Lower leg skin (tissue), 3 donors: ENCODE measurements around the gene GPX5.
"Not testable (repeated sequence)": the region's sequence is repeated elsewhere in the genome, so short reads cannot be mapped to it uniquely, and the experiment has no call there.

Experiments used
- POLR2A ChIP-seq, 2 donors: fragments of 450-650 bp; IDR thresholded peaks; one replicate each; pipeline ENCODE4 v1.6.1; 2016 to 2017; ENCODE audit warnings: antibody characterized with exemption in 2 of 2, mild to moderate bottlenecking in 1 of 2, moderate library complexity in 1 of 2
- TF ChIP-seq, protein P1 (sequence below), 3 donors: fragments of 450-650 bp; IDR thresholded peaks; one replicate each; pipeline ENCODE4 v1.5.1; 2016; ENCODE audit warnings: antibody characterized with exemption in 3 of 3, mild to moderate bottlenecking in 3 of 3, moderate library complexity in 2 of 3

- TF ChIP-seq POLR2A (IDR thresholded peaks at IDR 0.05): not testable (repeated sequence)
- TF ChIP-seq, protein P1, sequence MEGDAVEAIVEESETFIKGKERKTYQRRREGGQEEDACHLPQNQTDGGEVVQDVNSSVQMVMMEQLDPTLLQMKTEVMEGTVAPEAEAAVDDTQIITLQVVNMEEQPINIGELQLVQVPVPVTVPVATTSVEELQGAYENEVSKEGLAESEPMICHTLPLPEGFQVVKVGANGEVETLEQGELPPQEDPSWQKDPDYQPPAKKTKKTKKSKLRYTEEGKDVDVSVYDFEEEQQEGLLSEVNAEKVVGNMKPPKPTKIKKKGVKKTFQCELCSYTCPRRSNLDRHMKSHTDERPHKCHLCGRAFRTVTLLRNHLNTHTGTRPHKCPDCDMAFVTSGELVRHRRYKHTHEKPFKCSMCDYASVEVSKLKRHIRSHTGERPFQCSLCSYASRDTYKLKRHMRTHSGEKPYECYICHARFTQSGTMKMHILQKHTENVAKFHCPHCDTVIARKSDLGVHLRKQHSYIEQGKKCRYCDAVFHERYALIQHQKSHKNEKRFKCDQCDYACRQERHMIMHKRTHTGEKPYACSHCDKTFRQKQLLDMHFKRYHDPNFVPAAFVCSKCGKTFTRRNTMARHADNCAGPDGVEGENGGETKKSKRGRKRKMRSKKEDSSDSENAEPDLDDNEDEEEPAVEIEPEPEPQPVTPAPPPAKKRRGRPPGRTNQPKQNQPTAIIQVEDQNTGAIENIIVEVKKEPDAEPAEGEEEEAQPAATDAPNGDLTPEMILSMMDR (IDR thresholded peaks at IDR 0.05): not testable (repeated sequence)
These were observed 23.5 kb upstream of the GPX5 start for GRCh38 chr6:28502136-28502535.
